Rectal smooth muscle tissue (tissue), 1 donor: ENCODE data around the gene PLXNA4.

Source experiments
- H3K27ac ChIP-seq: one replicate; pipeline ENCODE4 v1.7.0; 2013; ENCODE audit warnings: low read depth, low read length, inconsistent platforms
- H3K27me3 ChIP-seq: one replicate; pipeline ENCODE4 v1.7.0; 2013; ENCODE audit warnings: low read length; ENCODE audit not compliant: control insufficient read depth, insufficient read depth
- H3K36me3 ChIP-seq: one replicate; pipeline ENCODE4 v1.7.0; 2013; ENCODE audit warnings: low read length; ENCODE audit not compliant: control insufficient read depth, insufficient read depth
- H3K4me1 ChIP-seq: one replicate; pipeline ENCODE4 v1.7.0; 2013; ENCODE audit warnings: low read length; ENCODE audit not compliant: control insufficient read depth, insufficient read depth
- H3K4me3 ChIP-seq: one replicate; pipeline ENCODE4 v1.7.0; 2013; ENCODE audit warnings: low read length
- H3K9ac ChIP-seq: one replicate; pipeline ENCODE4 v1.7.0; 2013; ENCODE audit warnings: low read length

The PLXNA4 gene

GRCh38 chr7:132450696-132451095, 125.6 kb downstream of the PLXNA4 start:
- Histone ChIP-seq H3K27me3 (no peaks in the 10 kb centered on the region), H3K4me1 (no peaks in the 10 kb centered on the region), H3K4me3 (no peak overlapping the region), H3K36me3 (no peaks in the 10 kb centered on the region), H3K9ac (no peak overlapping the region), H3K27ac (no peak overlapping the region)

GRCh38 chr7:132450188-132450587, 126.1 kb downstream of the PLXNA4 start:
- no peak overlapping the region for H3K27ac ChIP-seq
- H3K4me3 ChIP-seq: no peak overlapping the region
- H3K27me3 ChIP-seq: no peaks in the 10 kb centered on the region
- no peaks in the 10 kb centered on the region for H3K4me1 ChIP-seq
- no peaks in the 10 kb centered on the region for H3K36me3 ChIP-seq
- H3K9ac ChIP-seq: no peak overlapping the region

- Histone ChIP-seq H3K4me1 (no peaks in the 10 kb centered on the region), H3K4me3 (no peak overlapping the region), H3K9ac (no peak overlapping the region), H3K27ac (no peak overlapping the region), H3K36me3 (no peaks in the 10 kb centered on the region), H3K27me3 (no peaks in the 10 kb centered on the region)
These were observed 129.5 kb downstream of the PLXNA4 start for GRCh38 chr7:132446666-132447278.

GRCh38 chr7:132446260-132446659, 130.0 kb downstream of the PLXNA4 start:
- Histone ChIP-seq H3K9ac (no peak overlapping the region), H3K36me3 (no peaks in the 10 kb centered on the region), H3K27ac (no peak overlapping the region), H3K4me3 (no peak overlapping the region), H3K4me1 (no peaks in the 10 kb centered on the region), H3K27me3 (no peaks in the 10 kb centered on the region)

GRCh38 chr7:132443761-132444520, 132.3 kb downstream of the PLXNA4 start:
- Histone ChIP-seq H3K27ac (no peak overlapping the region), H3K27me3 (no peaks in the 10 kb centered on the region), H3K36me3 (no peaks in the 10 kb centered on the region), H3K9ac (no peak overlapping the region), H3K4me1 (no peaks in the 10 kb centered on the region), H3K4me3 (no peak overlapping the region)

- H3K4me1 ChIP-seq: no peaks in the 10 kb centered on the region
- no peak overlapping the region for H3K27ac ChIP-seq
- no peaks in the 10 kb centered on the region for H3K36me3 ChIP-seq
- no peak overlapping the region for H3K9ac ChIP-seq
- H3K4me3 ChIP-seq: no peak overlapping the region
- H3K27me3 ChIP-seq: no peaks in the 10 kb centered on the region
These were observed 134.3 kb downstream of the PLXNA4 start for GRCh38 chr7:132441935-132442334.

- no peak overlapping the region for H3K9ac ChIP-seq
- H3K4me3 ChIP-seq: no peak overlapping the region
These were observed 136.1 kb downstream of the PLXNA4 start for GRCh38 chr7:132440151-132440550.

GRCh38 chr7:132438926-132439325, 137.3 kb downstream of the PLXNA4 start:
- H3K27me3 ChIP-seq: no peaks in the 10 kb centered on the region
- H3K4me3 ChIP-seq: no peak overlapping the region
- H3K9ac ChIP-seq: no peak overlapping the region
- no peaks in the 10 kb centered on the region for H3K36me3 ChIP-seq
- H3K4me1 ChIP-seq: no peaks in the 10 kb centered on the region
- H3K27ac ChIP-seq: no peak overlapping the region

More at GRCh38 chr7:132440151-132440550, 136.1 kb downstream of the PLXNA4 start:
- Histone ChIP-seq H3K36me3 (no peaks in the 10 kb centered on the region), H3K4me1 (no peaks in the 10 kb centered on the region), H3K27ac (no peak overlapping the region), H3K27me3 (no peaks in the 10 kb centered on the region)

GRCh38 chr7:132437730-132438129, 138.5 kb downstream of the PLXNA4 start:
- Histone ChIP-seq H3K27me3 (no peaks in the 10 kb centered on the region), H3K9ac (no peak overlapping the region), H3K27ac (no peak overlapping the region), H3K4me1 (no peaks in the 10 kb centered on the region), H3K36me3 (no peaks in the 10 kb centered on the region), H3K4me3 (no peak overlapping the region)

GRCh38 chr7:132436121-132436520, 140.1 kb downstream of the PLXNA4 start:
- Histone ChIP-seq H3K27ac (no peak overlapping the region), H3K4me1 (no peaks in the 10 kb centered on the region), H3K4me3 (no peak overlapping the region), H3K27me3 (no peaks in the 10 kb centered on the region), H3K9ac (no peak overlapping the region), H3K36me3 (no peaks in the 10 kb centered on the region)

- no peaks in the 10 kb centered on the region for H3K4me1 ChIP-seq
- no peaks in the 10 kb centered on the region for H3K27me3 ChIP-seq
- H3K27ac ChIP-seq: no peak overlapping the region
- no peak overlapping the region for H3K9ac ChIP-seq
- H3K36me3 ChIP-seq: no peaks in the 10 kb centered on the region
- no peak overlapping the region for H3K4me3 ChIP-seq
These were observed 141.0 kb downstream of the PLXNA4 start for GRCh38 chr7:132435016-132435990.

GRCh38 chr7:132434041-132434440, 142.2 kb downstream of the PLXNA4 start:
- Histone ChIP-seq H3K9ac (no peak overlapping the region), H3K36me3 (no peaks in the 10 kb centered on the region), H3K27me3 (no peaks in the 10 kb centered on the region), H3K4me1 (no peaks in the 10 kb centered on the region), H3K27ac (no peak overlapping the region), H3K4me3 (no peak overlapping the region)
